Measurements from ENCODE around the gene PLCD3.

DNA sequence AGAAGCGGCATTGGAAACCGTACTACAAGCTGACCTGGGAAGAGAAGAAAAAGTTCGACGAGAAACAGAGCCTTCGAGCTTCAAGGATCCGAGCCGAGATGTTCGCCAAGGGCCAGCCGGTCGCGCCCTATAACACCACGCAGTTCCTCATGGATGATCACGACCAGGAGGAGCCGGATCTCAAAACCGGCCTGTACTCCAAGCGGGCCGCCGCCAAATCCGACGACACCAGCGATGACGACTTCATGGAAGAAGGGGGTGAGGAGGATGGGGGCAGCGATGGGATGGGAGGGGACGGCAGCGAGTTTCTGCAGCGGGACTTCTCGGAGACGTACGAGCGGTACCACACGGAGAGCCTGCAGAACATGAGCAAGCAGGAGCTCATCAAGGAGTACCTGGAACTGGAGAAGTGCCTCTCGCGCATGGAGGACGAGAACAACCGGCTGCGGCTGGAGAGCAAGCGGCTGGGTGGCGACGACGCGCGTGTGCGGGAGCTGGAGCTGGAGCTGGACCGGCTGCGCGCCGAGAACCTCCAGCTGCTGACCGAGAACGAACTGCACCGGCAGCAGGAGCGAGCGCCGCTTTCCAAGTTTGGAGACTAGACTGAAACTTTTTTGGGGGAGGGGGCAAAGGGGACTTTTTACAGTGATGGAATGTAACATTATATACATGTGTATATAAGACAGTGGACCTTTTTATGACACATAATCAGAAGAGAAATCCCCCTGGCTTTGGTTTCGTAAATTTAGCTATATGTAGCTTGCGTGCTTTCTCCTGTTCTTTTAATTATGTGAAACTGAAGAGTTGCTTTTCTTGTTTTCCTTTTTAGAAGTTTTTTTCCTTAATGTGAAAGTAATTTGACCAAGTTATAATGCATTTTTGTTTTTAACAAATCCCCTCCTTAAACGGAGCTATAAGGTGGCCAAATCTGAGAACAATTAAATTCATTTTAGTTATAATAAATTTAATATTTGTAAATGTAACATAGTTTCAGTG is 17.7 kb upstream of the PLCD3 start:
- TF ChIP-seq TAF1 (IDR thresholded peaks at IDR 0.05; ENCODE audit: low read depth) (no peak), POLR2AphosphoS5 (IDR thresholded peaks at IDR 0.05) (peak; percentile 24), EZH2 (IDR thresholded peaks at IDR 0.05; ENCODE audit: borderline replicate concordance, insufficient read depth, low read length, poor library complexity, severe bottlenecking) (no peak), EP300 (conservative IDR thresholded peaks at IDR 0.05; ENCODE audit: poor library complexity, severe bottlenecking) (no peak), MXI1 (conservative IDR thresholded peaks at IDR 0.05; ENCODE audit: poor library complexity, severe bottlenecking) (peak; percentile 40)
- TF ChIP-seq, protein P1, sequence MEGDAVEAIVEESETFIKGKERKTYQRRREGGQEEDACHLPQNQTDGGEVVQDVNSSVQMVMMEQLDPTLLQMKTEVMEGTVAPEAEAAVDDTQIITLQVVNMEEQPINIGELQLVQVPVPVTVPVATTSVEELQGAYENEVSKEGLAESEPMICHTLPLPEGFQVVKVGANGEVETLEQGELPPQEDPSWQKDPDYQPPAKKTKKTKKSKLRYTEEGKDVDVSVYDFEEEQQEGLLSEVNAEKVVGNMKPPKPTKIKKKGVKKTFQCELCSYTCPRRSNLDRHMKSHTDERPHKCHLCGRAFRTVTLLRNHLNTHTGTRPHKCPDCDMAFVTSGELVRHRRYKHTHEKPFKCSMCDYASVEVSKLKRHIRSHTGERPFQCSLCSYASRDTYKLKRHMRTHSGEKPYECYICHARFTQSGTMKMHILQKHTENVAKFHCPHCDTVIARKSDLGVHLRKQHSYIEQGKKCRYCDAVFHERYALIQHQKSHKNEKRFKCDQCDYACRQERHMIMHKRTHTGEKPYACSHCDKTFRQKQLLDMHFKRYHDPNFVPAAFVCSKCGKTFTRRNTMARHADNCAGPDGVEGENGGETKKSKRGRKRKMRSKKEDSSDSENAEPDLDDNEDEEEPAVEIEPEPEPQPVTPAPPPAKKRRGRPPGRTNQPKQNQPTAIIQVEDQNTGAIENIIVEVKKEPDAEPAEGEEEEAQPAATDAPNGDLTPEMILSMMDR (IDR thresholded peaks at IDR 0.05; ENCODE audit: poor library complexity, severe bottlenecking) = no peak
- TF ChIP-seq, protein P2, sequence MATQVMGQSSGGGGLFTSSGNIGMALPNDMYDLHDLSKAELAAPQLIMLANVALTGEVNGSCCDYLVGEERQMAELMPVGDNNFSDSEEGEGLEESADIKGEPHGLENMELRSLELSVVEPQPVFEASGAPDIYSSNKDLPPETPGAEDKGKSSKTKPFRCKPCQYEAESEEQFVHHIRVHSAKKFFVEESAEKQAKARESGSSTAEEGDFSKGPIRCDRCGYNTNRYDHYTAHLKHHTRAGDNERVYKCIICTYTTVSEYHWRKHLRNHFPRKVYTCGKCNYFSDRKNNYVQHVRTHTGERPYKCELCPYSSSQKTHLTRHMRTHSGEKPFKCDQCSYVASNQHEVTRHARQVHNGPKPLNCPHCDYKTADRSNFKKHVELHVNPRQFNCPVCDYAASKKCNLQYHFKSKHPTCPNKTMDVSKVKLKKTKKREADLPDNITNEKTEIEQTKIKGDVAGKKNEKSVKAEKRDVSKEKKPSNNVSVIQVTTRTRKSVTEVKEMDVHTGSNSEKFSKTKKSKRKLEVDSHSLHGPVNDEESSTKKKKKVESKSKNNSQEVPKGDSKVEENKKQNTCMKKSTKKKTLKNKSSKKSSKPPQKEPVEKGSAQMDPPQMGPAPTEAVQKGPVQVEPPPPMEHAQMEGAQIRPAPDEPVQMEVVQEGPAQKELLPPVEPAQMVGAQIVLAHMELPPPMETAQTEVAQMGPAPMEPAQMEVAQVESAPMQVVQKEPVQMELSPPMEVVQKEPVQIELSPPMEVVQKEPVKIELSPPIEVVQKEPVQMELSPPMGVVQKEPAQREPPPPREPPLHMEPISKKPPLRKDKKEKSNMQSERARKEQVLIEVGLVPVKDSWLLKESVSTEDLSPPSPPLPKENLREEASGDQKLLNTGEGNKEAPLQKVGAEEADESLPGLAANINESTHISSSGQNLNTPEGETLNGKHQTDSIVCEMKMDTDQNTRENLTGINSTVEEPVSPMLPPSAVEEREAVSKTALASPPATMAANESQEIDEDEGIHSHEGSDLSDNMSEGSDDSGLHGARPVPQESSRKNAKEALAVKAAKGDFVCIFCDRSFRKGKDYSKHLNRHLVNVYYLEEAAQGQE (IDR thresholded peaks at IDR 0.05; ENCODE audit: borderline replicate concordance) = no peak
